RCC 7860 (cell line): ENCODE data around the gene BTBD19.

Source experiments
- DNase-seq: peaks from one replicate; pipeline ENCODE4 v3.0.0-alpha.2; 2015; ENCODE audit warnings: low spot score
- FAIRE-seq: peaks from 2 replicates; lab custom pipeline; 2012; peaks lifted over from hg19 to GRCh38; lab: Jason Lieb, UNC

BTBD19 gene

DNA sequence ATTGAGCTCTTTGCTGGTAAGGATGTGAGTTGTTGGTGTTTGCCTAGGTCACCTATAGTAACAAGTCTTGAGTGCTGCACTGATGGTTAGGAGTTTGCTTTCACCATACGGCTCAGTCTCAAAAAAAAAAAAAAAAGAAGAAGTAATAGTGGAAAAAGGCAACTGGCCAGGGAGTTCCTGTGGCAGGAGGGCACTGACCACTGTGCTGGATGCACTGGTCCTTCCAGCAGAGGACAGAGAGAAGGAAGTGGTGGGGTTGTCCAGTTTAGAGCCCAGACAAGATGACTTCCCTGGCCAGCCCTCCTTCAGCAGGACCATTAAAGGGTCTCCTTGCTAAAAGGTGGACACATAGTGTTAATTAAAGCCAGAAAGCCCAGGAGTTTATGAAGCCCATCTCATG, 46.6 kb downstream of the BTBD19 start:
- DNase-seq (no peak), FAIRE-seq (no peak)

DNA sequence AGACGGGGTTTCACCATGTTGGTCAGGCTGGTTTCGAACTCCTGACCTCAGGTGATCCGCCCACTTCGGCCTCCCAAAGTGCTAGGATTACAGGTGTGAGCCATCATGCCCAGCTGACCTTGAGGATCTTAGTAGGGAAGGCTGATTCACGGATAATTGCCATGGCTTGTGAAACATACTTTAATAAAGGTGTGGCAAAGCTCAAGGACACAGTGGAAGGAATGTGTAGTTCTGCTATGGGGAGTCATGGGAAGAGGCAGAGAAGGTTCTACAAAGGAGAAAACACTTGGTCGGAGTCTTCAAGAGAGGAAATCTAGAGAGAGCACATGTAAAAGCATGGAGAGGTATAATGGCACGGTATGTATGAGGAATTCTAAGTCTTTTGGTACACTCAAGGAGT, 47.4 kb downstream of the BTBD19 start:
- FAIRE-seq (no peak), DNase-seq (no peak)

- DNase-seq = no peak
- FAIRE-seq = no peak
Observed at GRCh38 chr1:44857446-44857845, 49.1 kb downstream of the BTBD19 start.

- DNase-seq (no peak), FAIRE-seq (no peak)
Observed at GRCh38 chr1:44860331-44860730, 52.0 kb downstream of the BTBD19 start.

DNA sequence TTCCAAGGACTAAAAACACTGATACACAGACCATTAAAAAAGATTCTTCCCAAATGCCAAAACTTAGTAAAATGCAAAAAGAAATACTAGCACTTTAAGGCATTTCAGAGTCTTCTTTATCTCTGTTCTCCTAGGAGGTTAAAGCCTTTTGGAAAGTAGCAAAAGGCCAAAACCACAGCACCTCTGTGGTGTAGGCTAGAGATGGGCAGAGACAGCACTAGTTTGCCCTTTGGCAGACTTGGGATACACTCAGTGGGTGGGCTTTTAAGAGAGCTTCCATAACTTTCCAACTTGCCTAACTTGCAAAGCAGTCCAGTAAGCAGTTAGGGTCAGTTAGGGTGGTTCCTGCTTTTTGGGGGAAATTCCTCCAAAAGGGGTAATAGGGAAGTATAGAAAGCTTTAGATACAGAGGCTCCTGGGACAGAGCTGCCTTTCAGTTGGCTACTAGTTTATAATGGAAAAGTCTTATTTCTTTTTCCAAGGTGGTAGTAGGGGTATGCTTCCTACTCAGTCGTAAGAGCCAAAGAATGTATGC, 52.6 kb downstream of the BTBD19 start:
- DNase-seq (no peak), FAIRE-seq (no peak)

DNA sequence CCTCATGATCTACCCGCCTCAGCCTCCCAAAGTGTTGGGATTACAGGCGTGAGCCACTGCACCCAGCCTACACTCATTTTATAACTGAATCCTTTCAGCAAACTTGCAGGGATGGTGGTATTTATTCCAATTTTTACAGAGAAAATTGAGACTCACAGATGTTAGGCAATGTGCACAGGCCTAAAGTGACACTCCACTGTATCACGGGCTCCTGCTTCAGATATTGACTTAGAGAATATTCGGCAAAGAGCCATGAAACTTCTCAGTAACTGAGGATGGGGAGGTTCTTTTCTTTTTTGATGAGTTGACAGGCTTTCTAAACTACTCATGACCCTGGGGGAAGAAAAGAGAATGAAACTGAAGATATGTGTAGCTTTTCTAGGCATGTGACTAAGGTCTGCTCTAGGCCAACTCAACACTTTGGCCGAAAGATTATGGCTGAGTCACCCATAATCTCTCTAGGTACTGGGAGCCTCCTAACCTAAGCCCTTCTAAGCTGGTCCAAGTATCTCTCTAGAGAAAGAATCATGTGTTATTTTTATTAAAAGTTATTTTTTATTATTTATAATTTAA, 54.6 kb downstream of the BTBD19 start:
- no peak for FAIRE-seq
- DNase-seq = no peak
